HK-2 (cell line): ENCODE measurements around the gene C2CD4C.
"Not testable (repeated sequence)": the region's sequence is repeated elsewhere in the genome, so short reads cannot be mapped to it uniquely, and the experiment has no call there.

Experiments used
- DNase-seq: peaks from one replicate; pipeline ENCODE4 v3.0.0-alpha.2; 2018; ENCODE audit not compliant: unreplicated experiment

Gene C2CD4C

DNA sequence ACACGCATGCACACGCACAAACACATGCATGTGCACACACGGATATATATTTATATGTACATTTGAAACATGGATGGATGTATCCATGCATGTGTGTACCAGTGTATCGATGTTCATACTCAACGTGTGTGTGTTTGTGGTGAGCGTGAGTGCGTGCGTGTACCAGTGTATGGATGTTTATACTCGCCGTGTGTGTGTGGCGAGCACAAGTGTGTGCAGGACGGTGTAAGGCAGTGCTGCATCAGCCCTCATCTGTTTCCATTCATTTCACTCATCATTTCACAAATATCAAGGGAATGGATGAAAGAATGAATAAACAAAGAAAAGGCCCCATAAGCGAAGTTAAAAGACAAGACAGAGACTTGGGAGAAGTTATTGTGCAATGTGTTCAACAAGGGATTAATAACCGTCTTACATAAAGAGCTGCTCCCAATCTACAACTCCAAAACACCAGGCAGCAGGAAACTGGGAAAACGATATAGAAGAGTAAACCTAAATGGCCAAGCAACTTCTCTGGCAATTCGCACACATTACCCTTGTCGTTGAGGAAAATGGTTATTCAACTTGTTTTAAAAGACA, 42.7 kb downstream of the C2CD4C start:
- no peak for DNase-seq

DNA sequence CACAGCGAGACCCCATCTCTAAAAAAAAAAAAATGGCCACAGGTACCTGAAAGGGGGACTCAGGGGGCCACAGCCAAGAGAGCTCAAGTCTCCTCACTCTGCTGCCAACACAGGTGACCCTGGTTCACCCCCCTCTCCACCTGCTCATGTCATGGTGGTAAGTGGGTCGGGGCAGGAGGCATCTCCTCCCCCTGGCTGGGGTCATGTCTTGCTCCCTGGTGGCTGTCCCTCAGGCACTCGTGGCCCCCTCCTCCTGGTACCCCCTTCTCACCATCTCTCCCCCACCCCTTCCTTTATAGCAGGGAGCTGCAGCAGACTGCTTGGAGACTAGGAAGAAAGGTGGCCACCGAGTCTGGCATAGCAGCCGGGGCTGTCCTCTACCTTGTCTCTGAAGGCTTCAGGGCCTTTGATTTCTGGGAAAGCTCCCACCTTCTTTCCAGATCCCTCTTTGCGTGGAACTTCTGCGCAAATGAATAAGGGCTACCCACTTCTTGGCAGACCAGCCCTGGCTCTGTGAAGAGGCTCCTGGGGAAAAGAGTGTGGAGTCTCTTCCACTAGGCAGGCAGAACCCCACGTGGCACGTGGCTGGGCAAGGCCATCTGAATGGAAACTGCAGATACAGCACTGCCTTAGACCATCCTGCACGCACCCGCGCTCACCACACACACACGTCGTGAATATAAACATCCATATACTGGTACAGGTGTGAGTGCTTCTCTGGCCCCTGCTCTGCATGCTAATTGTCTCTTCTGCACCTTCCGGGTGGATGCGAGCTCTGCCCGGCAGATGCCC, 44.3 kb downstream of the C2CD4C start:
- no peak for DNase-seq

DNA sequence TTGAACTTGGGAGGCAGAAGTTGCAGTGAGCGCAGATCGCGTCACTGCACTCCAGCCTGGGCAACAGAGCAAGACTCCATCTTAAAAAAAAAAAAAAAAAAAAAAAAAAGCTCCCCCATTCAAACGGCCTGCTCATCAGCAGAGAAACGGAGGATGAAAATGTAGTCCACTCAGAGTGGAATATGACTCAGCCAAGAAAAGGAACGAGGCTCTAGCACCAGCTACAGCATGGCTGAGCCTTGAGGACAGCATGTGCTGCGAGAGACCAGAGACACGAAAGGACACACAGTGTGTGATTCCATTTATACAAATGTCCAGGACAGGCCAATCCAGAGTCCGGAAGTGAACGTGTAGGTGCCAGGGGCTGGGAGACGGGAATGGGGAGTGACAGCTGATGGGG, 46.3 kb downstream of the C2CD4C start:
- no peak for DNase-seq

DNA sequence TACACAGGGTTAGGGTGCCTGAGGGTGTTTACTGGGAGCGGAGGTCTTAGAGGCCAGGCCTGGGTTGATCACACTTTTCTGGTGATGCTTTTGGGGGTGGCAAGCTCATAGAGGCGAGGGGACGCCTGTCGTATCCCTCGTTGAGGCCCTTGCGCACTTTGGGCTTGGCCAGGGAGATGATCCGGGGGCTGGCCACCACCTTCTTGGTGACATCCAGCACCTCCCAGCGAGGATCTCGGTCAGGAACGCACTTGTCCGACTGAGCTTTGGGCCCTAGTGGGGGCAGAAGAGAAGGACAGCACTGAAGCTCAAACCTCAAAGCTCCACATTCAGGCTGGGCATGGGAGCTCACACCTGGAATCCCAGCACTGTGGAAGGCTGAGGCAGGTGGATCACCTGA, 46.8 kb downstream of the C2CD4C start:
- no peak for DNase-seq

DNA sequence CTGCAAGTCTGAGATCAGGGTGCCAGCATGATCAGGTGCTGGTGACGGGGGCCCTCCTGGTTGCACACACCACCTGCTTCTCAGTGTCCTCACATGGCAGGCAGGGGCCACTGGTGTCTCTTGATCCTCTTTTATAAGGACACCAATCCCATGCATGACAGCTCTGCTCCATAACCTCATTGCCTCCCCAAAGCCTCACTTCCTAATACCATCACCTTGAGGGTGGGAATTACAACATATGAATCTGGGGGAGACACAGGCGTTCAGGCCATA, 49.4 kb downstream of the C2CD4C start:
- DNase-seq = no peak

DNA sequence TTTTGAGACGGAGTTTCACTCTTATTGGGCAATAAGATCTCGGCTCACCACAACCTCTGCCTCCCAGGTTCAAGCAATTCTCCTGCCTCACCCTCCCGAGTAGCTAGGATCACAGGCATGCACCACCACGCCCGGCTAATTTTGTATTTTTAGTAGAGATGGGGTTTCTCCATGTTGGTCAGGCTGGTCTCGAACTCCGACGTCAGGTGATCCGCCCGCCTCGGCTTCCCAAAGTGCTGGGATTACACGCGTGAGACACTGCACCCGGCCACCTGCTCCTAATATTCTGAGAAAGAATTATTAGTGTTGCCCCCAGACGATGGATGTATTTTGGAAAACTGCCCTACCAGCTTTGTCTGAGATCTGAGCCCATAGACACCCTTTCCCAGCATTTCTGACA, 53.4 kb downstream of the C2CD4C start:
- DNase-seq = not testable (repeated sequence)
